Transverse colon (tissue), 4 donors: Measurements from ENCODE around the gene ABCA8.

Experiments used
- CTCF ChIP-seq, 5 experiments: fragments of 200-600 bp in 3 of 5; fragments of 450-650 bp in 2 of 5; sonication (generic) in 3 of 5; IDR thresholded peaks; 1 replicate in 2 of 5; 2 replicates in 3 of 5; pipeline ENCODE4 v1.5.1; 2016 to 2017; ENCODE audit warnings: antibody characterized with exemption in 5 of 5, inconsistent platforms in 3 of 5, mild to moderate bottlenecking in 2 of 5, moderate library complexity in 1 of 5
- POLR2A ChIP-seq: fragments of 450-650 bp; IDR thresholded peaks from one replicate; pipeline ENCODE4 v1.6.1; 2016; ENCODE audit warnings: antibody characterized with exemption, mild to moderate bottlenecking, moderate library complexity
- POLR2AphosphoS5 ChIP-seq, 3 donors: sonication (generic); formaldehyde crosslinking; IDR thresholded peaks; one replicate each; pipeline ENCODE4 v1.6.1; 2016; ENCODE audit warnings: antibody characterized with exemption in 3 of 3

GRCh38 chr17:68861602-68862001, 93.6 kb downstream of the ABCA8 start:
- no peak for TF ChIP-seq POLR2AphosphoS5 (IDR thresholded peaks at IDR 0.05)
- no peak for TF ChIP-seq POLR2A
- TF ChIP-seq CTCF (IDR thresholded peaks at IDR 0.05): no peak
